GM20000 (cell line): ENCODE measurements around the gene DENND5A.

ENCODE experiments used
- DNase-seq: peaks from one replicate; pipeline ENCODE4 v3.0.0; 2012; ENCODE audit warnings: low spot score
- CTCF ChIP-seq: IDR thresholded peaks from 2 replicates; pipeline ENCODE4 v1.5.1; 2012; ENCODE audit warnings: mild to moderate bottlenecking, control low read depth; ENCODE audit errors: extremely low read depth, missing control alignments

Gene DENND5A

GRCh38 chr11:9139628-9140357 is 125.4 kb downstream of the DENND5A start:
- TF ChIP-seq CTCF = no peak
- no peak for DNase-seq

GRCh38 chr11:9138612-9139579 is 126.3 kb downstream of the DENND5A start:
- no peak for TF ChIP-seq CTCF
- DNase-seq = no peak

DNA sequence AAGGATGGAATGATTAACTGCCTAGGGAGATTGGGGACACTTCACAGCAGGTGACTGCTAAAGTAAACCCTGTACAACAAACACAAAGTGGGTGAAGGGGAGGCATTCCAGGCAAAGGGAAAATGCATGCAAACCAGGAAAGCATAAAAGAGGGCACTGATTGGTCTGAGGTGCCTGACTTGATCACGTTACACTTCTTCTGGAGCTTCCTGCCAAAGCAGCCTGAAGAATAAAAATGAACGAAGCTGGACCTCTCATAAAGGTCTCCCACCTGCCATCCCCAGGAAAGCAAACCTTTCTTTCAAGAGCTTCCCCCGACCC is 127.1 kb downstream of the DENND5A start:
- no peak for DNase-seq
- TF ChIP-seq CTCF = no peak

- DNase-seq = peak; percentile 65
- peak; percentile 98 for TF ChIP-seq CTCF
These were observed 127.6 kb downstream of the DENND5A start for GRCh38 chr11:9137293-9138132.

DNA sequence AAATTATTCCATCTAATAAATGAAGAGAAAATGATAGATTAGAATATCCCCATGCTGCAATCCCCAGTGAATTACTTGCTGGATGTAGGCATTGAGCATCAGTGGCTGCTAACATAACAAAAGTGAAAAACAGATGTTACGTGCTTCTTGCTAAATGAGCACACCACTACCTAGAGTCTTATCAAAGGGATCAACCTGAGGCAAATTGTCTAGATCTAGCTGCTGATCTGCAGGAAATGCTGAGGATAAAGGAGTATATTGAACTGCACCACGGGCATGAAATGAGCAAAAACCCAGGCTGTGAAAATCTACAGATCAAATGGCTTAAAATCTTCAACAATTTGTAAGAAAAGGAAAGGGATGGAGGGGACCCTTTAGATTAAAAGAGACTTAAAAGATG is 128.4 kb downstream of the DENND5A start:
- no peak for DNase-seq
- TF ChIP-seq CTCF = no peak

DNA sequence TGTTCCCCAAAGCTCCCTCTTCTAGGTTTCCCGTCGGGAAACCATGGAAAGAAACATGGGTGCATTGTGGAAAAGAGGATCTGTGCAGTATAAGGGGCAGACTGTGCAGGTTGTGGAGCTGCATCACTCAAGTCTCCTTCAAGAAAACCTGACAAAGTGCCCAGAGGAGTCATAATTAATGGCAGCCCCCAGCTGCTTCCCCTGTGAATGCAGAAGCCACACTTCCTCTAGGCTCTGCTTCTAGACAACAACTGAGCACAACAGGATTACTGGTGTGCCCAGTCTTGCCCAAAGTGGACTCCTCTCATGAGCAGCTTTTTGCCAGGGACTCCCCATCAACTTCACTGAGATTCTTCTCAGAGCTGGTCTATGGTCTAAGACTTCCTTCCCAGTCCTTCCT is 131.2 kb downstream of the DENND5A start:
- DNase-seq = no peak
- no peak for TF ChIP-seq CTCF
